Hepatocyte (in vitro differentiated cells): ENCODE measurements around the gene ZMAT3. TPM values are rescaled to one million over a fixed set of nuclear protein-coding genes. Genes with fewer than 3 reads are reported as not detected.

Source experiments
- DNase-seq: peaks from one replicate; pipeline ENCODE4 v3.0.0-alpha.2; 2016; ENCODE audit warnings: low spot score
- H2AFZ ChIP-seq: fragments of 200-600 bp; sonication (generic); 2 replicates; pipeline ENCODE4 v1.6.0; 2016; ENCODE audit warnings: antibody characterized with exemption, mild to moderate bottlenecking
- H3K27ac ChIP-seq: fragments of 200-600 bp; sonication (generic); 2 replicates; pipeline ENCODE4 v1.5.1; 2016; ENCODE audit warnings: mild to moderate bottlenecking
- H3K27me3 ChIP-seq: fragments of 200-600 bp; sonication (generic); 2 replicates; pipeline ENCODE4 v1.6.1; 2016
- H3K36me3 ChIP-seq: fragments of 200-600 bp; sonication (generic); replicated peaks from 2 replicates; pipeline ENCODE4 v1.5.1; 2016; ENCODE audit warnings: low read depth; ENCODE audit not compliant: insufficient read depth
- H3K4me1 ChIP-seq: fragments of 200-600 bp; sonication (generic); 2 replicates; pipeline ENCODE4 v1.5.1; 2016; ENCODE audit warnings: mild to moderate bottlenecking, moderate library complexity; ENCODE audit not compliant: insufficient read depth
- H3K4me2 ChIP-seq: fragments of 200-600 bp; sonication (generic); 2 replicates; pipeline ENCODE4 v1.6.0; 2016
- H3K4me3 ChIP-seq: fragments of 200-600 bp; sonication (generic); 2 replicates; pipeline ENCODE4 v1.5.1; 2016; ENCODE audit warnings: mild to moderate bottlenecking
- H3K79me2 ChIP-seq: fragments of 200-600 bp; sonication (generic); 2 replicates; pipeline ENCODE4 v1.6.0; 2017; ENCODE audit warnings: mild to moderate bottlenecking
- H3K9me2 ChIP-seq: fragments of 200-600 bp; sonication (generic); replicated peaks from 2 replicates; pipeline ENCODE4 v1.6.0; 2017; ENCODE audit warnings: mild to moderate bottlenecking; ENCODE audit not compliant: insufficient read depth
- H3K9me3 ChIP-seq: fragments of 200-600 bp; sonication (generic); 2 replicates; pipeline ENCODE4 v1.5.1; 2016; ENCODE audit warnings: low read depth, mild to moderate bottlenecking
- H4K20me1 ChIP-seq: fragments of 200-600 bp; sonication (generic); 2 replicates; pipeline ENCODE4 v1.6.0; 2016; ENCODE audit warnings: mild to moderate bottlenecking; ENCODE audit not compliant: insufficient read depth, poor library complexity, severe bottlenecking
- EZH2 ChIP-seq: fragments of 200-600 bp; sonication (generic); IDR thresholded peaks from 2 replicates; pipeline ENCODE4 v1.6.1; 2016; ENCODE audit warnings: antibody characterized with exemption, mild to moderate bottlenecking, borderline replicate concordance
- EZH2phosphoT487 ChIP-seq: fragments of 200-600 bp; sonication (generic); IDR thresholded peaks from one replicate; pipeline ENCODE4 v1.6.1; 2018; ENCODE audit warnings: antibody characterized with exemption, mild to moderate bottlenecking, low read depth, moderate library complexity; ENCODE audit not compliant: unreplicated experiment, severe bottlenecking
- WGBS: methylation state at CpG from one replicate; pipeline ENCODE4 v1.1.6; 2016; ENCODE audit warnings: low lambda C conversion rate; ENCODE audit errors: missing lambda C conversion rate; 5-methylcytosine and 5-hydroxymethylcytosine counted together
- polyA plus RNA-seq: library from polyadenylated mRNA; unstranded; fragments of >200 nt; fragmentation: Nextera tagmentation; extraction: Ambion mirVana; gene quantifications from 2 replicates; pipeline ENCODE4 v1.2.1, GENCODE V29; 2016
- total RNA-seq: library from RNA; depleted of rRNA; stranded (reverse); fragments of >200 nt; gene quantifications from 2 replicates; pipeline ENCODE4 v1.2.3, GENCODE V29; 2014
- TF ChIP-seq, protein P1 (sequence below): fragments of 200-600 bp; sonication (generic); IDR thresholded peaks from 2 replicates; pipeline ENCODE4 v1.5.1; 2016; ENCODE audit warnings: antibody characterized with exemption, mild to moderate bottlenecking; ENCODE audit not compliant: poor library complexity

The ZMAT3 gene
- total and polyA plus RNA-seq, 2 experiments from 2014 or later = 17.9 to 24.0 TPM

DNA sequence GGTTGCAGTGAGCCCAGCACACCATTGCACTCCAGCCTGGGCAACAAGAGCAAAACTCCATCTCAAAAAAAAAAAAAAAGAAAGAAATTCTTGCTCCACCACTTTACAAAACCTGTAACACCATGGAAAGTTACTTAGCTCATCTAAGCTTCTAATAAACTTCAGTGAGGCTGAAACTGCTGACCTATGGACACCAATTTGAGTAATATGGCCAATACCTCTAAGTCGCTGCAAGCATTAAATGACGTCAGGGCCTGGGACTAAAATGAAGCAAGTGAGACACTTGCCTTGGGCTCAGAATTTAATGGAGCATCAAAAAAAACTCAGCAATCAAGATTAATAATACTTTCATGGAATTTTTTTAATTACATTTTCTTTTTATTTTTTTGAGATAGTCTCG lies 42.5 kb downstream of the ZMAT3 start:
- DNase-seq = no peak
- TF ChIP-seq EZH2phosphoT487 (no peak), EZH2 (no peak)
- TF ChIP-seq, protein P1, sequence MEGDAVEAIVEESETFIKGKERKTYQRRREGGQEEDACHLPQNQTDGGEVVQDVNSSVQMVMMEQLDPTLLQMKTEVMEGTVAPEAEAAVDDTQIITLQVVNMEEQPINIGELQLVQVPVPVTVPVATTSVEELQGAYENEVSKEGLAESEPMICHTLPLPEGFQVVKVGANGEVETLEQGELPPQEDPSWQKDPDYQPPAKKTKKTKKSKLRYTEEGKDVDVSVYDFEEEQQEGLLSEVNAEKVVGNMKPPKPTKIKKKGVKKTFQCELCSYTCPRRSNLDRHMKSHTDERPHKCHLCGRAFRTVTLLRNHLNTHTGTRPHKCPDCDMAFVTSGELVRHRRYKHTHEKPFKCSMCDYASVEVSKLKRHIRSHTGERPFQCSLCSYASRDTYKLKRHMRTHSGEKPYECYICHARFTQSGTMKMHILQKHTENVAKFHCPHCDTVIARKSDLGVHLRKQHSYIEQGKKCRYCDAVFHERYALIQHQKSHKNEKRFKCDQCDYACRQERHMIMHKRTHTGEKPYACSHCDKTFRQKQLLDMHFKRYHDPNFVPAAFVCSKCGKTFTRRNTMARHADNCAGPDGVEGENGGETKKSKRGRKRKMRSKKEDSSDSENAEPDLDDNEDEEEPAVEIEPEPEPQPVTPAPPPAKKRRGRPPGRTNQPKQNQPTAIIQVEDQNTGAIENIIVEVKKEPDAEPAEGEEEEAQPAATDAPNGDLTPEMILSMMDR = no peak
- no peak overlapping the region for H3K4me3 ChIP-seq
- H3K4me1 ChIP-seq = peaks cover 2% of the 10 kb centered on the region
- WGBS = 91% methylated on average over 3 of the region's 3 CpGs
- peaks cover 6% of the 10 kb centered on the region for H3K79me2 ChIP-seq
- no peak overlapping the region for H3K4me2 ChIP-seq
- H3K27me3 ChIP-seq = no peaks in the 10 kb centered on the region
- no peak overlapping the region for H3K27ac ChIP-seq
- H2AFZ ChIP-seq = no peak overlapping the region
- no peaks in the 10 kb centered on the region for H3K9me2 ChIP-seq
- H4K20me1 ChIP-seq = no peaks in the 10 kb centered on the region
- H3K36me3 ChIP-seq = no peaks in the 10 kb centered on the region
- no peaks in the 10 kb centered on the region for H3K9me3 ChIP-seq

DNA sequence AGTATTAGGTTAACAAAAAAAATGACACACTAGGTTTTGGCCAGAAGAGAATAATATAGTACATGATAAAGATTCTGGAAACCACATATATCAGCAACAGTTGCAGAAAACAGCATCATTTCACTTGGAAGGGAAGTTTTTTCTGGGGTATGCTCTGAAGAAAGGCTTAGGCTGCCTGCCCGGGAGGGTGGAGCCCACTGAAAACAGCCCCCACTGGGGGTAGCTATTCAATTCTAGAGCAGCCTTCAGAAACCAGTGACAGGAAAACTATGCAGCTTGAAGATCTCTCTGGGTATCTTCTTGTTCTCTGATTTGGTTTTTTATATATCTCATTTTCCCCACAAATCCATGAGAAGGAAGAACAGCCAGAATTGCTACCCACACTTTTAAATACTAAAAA lies 43.2 kb downstream of the ZMAT3 start:
- Histone ChIP-seq H3K36me3 (no peaks in the 10 kb centered on the region), H4K20me1 (no peaks in the 10 kb centered on the region), H3K27ac (no peak overlapping the region), H2AFZ (no peak overlapping the region), H3K4me1 (peaks cover 2% of the 10 kb centered on the region), H3K9me2 (no peaks in the 10 kb centered on the region), H3K9me3 (no peaks in the 10 kb centered on the region), H3K4me3 (no peak overlapping the region), H3K79me2 (no peaks in the 10 kb centered on the region), H3K4me2 (no peak overlapping the region), H3K27me3 (no peaks in the 10 kb centered on the region)
- 88% methylated on average over 1 of the region's 1 CpG for WGBS
- TF ChIP-seq EZH2 (no peak), EZH2phosphoT487 (no peak)
- TF ChIP-seq, protein P1 = no peak
- DNase-seq = no peak

DNA sequence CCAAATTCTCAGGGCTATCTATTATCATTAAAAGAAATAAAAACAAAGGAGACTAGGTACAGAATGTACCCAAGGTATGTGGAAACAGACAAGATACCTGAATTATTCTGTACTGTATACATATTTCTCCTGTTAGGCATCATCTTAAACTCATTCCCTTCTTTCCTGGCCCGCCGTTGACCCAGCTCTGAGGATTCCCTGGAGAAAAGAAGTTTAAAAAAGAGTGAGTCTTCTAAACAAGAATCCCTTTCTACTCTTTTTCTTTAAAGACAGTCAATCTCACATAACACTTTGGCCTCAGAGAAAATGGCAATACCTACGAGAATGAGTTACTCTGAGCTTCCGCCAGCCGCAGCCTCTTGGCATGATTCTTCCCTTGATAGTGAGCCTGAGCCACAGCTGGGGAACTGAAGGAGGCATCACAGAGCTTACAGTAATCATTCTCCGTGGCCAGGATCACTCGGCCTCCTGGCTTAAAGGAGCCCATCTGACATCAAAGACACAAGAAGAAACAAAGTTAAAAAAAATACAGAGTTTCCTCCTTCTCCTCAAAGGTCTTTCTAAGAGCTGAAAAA lies 44.2 kb downstream of the ZMAT3 start:
- H3K4me1 ChIP-seq = peaks cover 2% of the 10 kb centered on the region
- H3K9me2 ChIP-seq = no peaks in the 10 kb centered on the region
- H3K36me3 ChIP-seq = no peaks in the 10 kb centered on the region
- H3K9me3 ChIP-seq = no peaks in the 10 kb centered on the region
- no peaks in the 10 kb centered on the region for H3K27me3 ChIP-seq
- WGBS = 61% methylated on average over 7 of the region's 7 CpGs
- H4K20me1 ChIP-seq = no peaks in the 10 kb centered on the region
- H2AFZ ChIP-seq = no peak overlapping the region
- peak overlapping the region; percentile 71 for H3K27ac ChIP-seq
- TF ChIP-seq, protein P1 = no peak
- TF ChIP-seq EZH2 = no peak
- TF ChIP-seq EZH2phosphoT487 = no peak
- H3K79me2 ChIP-seq = no peaks in the 10 kb centered on the region
- no peak overlapping the region for H3K4me3 ChIP-seq
- peak; percentile 39 for DNase-seq
- peak overlapping the region; percentile 31 for H3K4me2 ChIP-seq

DNA sequence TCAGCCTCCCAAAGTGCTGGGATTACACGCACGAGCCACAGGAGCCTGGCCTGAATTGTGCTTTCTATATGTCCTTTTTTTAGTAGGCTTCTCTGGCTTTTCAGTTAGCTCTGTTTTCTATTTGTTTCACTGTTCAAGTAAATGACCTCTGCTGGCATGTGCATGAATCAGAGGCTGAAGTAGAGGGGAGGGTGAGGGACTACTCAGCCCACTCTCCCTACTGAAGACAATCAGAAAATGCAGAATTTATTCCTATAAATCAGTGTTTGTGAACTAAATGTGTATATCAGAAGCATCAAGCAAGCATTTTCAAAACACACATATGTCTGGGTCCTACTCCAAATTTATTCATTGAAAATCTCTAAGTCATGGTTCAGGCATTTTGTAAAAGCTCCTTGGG lies 45.0 kb downstream of the ZMAT3 start:
- H3K4me2 ChIP-seq = no peak overlapping the region
- DNase-seq = no peak

More for the DNA sequence above, 45.0 kb downstream of the ZMAT3 start:
- Histone ChIP-seq H4K20me1 (no peaks in the 10 kb centered on the region), H3K27me3 (no peaks in the 10 kb centered on the region), H3K4me3 (no peak overlapping the region), H3K79me2 (no peaks in the 10 kb centered on the region), H2AFZ (no peak overlapping the region), H3K27ac (peak overlapping the region; percentile 71), H3K36me3 (no peaks in the 10 kb centered on the region), H3K9me2 (no peaks in the 10 kb centered on the region), H3K4me1 (peaks cover 2% of the 10 kb centered on the region), H3K9me3 (no peaks in the 10 kb centered on the region)
- TF ChIP-seq EZH2 (no peak), EZH2phosphoT487 (no peak)
- TF ChIP-seq, protein P1 = no peak
- 85% methylated on average over 2 of the region's 2 CpGs for WGBS
